HG03571 (cell line): Measurements from ENCODE around the gene HNRNPUL1.
"Not testable (repeated sequence)": the region's sequence is repeated elsewhere in the genome, so short reads cannot be mapped to it uniquely, and the experiment has no call there.

Source experiments
- ATAC-seq: cut with Tn5 transposase; IDR thresholded peaks from one replicate; pipeline ENCODE4 v1.9.1; 2021; ENCODE audit not compliant: unreplicated experiment

Gene HNRNPUL1

DNA sequence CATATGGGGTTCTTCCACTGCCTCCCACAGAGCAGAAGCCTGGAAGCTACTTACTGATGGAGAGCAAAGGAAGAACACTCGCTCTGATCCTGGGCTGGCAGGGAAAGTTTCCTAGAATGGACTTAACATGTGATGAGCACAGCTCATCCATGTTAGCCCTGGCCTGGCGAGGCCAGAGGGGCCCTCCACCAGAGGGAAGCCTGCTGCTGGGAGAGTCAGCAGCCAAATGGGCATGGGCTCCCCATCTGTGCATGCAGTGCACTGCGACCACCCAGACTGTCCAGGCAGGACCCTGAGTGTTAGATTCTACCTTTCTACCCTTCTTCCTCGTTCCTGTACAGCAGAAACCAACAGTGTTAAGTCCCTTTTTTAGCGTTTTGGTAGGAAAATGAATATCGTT lies 8.9 kb downstream of the HNRNPUL1 start:
- no peak for ATAC-seq

DNA sequence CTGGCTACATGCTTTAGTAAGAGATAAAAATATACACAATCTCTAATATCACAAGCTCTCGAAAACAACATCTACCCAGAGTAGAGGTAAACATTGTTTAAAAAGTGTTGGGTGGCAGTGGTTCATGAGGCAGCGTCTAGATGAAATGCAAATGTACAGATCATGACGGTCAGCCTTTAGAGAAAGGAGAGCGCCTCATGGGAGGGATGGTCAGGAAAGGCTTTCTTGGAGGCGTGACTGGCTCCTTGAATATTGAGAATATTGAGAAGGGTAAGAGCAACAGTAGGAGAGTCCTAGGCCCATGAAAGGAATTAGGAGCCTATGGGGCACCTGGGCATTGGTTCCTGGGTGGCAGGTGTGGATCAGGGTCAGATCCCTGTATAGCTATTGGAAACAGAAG lies 10.6 kb downstream of the HNRNPUL1 start:
- ATAC-seq, result no peak

GRCh38 chr19:41276231-41276630 lies 12.1 kb downstream of the HNRNPUL1 start:
- ATAC-seq, result no peak

DNA sequence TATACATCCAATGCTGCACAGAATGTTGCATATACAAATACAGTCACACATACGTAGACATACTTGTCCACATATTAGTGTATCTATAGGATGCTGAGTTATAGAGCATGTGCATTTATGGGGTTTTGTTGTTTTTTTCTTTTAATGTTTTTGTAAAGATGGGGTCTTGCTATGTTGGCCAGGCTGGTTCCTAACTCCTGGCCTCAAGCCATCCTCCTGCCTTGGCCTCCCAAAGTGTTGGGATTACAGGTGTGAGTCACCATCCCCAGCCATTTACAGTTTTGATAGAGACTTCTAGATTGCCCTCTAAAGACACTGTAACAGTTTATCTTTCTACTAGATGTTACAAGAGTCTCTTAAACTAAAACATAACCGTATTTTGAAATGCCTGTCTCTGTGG lies 14.3 kb downstream of the HNRNPUL1 start:
- no peak for ATAC-seq

GRCh38 chr19:41288673-41289530 lies 24.7 kb downstream of the HNRNPUL1 start:
- ATAC-seq, result no peak

GRCh38 chr19:41289814-41290213 lies 25.6 kb downstream of the HNRNPUL1 start:
- ATAC-seq, result not testable (repeated sequence)

DNA sequence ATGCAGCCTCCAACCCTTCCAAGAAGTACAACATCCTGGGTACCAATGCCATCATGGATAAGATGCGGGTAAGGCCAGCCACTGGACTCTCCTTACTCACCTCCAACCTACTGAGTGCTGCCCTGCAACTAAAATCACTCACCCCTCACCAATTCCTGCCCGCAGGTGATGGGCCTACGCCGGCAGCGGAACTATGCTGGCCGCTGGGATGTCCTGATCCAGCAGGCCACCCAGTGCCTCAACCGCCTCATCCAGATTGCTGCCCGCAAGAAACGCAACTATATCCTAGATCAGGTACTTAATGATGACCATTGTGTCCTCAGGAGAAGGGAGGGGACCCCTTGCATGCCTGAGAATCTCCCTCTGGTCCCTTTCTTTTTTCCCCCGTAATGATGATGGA lies 30.2 kb downstream of the HNRNPUL1 start:
- ATAC-seq, result no peak

DNA sequence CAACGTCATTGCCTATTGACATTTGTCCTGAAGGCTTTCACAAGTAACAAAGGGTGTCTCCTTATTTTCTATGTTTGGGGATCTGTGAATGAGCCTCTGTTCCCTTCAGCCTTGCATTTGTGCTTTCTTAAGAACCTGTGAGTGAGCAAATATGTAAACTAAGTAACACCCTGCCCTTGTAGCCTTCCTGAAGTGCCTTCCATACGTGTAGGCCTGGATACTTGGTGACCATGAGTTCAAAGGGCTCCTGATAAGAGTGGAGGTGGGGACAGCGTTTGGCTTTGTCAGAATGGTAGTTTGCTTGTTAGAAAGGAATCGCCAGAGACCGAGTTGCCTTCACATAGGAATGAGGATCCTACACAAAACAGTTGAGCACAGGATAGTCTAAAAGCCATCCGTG lies 31.3 kb downstream of the HNRNPUL1 start:
- no peak for ATAC-seq

GRCh38 chr19:41296433-41296871 lies 32.3 kb downstream of the HNRNPUL1 start:
- ATAC-seq, result no peak

GRCh38 chr19:41297628-41298347 lies 33.6 kb downstream of the HNRNPUL1 start:
- ATAC-seq, result peak; percentile 65

- ATAC-seq, result no peak
Measured at GRCh38 chr19:41298348-41298964, 34.3 kb downstream of the HNRNPUL1 start.

DNA sequence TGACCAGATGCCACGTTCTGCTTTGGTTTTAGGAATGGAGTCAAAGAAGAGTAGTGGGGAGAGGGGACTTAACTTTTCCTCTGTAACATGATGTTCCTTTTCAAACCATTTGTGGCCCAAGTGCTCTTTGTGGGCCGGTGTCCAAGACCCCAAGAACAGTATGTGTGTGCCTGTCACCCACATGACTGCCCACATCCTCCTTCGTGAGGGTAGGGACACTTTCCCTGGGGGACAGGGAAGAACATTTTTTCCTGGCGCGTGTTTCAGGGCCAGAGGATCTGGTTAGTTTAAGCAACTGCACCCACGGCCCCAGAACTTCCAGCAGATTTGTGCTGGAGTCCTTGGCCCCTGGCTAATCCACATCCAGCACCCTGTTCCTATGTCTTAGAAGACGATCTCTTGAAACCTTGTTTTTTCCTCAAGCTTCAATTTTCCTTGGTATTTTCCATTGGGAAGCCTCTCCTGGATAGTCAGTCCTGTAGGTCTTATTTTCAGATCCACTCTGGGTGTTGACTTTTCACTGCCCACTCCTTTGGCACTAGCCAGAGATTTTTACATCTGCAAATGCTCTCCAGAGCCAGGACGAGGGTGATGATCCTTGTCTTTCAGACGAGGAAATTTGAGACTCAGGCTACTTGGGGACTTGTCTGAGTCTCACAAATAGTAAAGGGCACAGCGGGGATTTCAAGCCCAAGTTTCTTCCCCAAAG lies 35.0 kb downstream of the HNRNPUL1 start:
- no peak for ATAC-seq

DNA sequence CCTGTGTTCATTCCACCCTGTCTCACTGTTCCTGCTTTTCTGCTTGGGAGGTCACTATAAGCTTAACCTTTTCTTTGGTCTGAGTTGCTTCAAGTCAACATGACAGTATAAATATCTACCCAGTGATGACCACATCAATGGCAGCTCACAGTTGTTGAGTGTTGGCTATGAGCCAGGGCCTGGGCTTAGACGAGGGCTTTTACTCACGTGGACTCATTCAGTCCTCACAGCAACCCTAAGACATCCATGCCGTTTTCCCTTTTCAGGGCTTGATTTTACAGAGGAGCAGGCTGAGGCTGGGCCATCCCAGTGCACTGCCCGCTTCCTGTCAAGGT lies 35.5 kb downstream of the HNRNPUL1 start:
- no peak for ATAC-seq

GRCh38 chr19:41300555-41300954 lies 36.4 kb downstream of the HNRNPUL1 start:
- ATAC-seq, result no peak

- no peak for ATAC-seq
Measured at GRCh38 chr19:41302624-41303351, 38.6 kb downstream of the HNRNPUL1 start.

DNA sequence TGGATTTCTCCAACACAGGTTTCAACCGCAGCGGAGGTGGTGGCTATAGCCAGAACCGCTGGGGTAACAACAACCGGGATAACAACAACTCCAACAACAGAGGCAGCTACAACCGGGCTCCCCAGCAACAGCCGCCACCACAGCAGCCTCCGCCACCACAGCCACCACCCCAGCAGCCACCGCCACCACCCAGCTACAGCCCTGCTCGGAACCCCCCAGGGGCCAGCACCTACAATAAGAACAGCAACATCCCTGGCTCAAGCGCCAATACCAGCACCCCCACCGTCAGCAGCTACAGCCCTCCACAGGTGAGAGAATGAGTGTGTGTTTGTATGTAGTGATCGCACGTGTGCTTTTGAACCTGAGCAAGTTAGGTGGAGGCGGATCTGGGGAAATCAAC lies 39.8 kb downstream of the HNRNPUL1 start:
- no peak for ATAC-seq

- ATAC-seq, result no peak
Measured at GRCh38 chr19:41304706-41305483, 40.7 kb downstream of the HNRNPUL1 start.

GRCh38 chr19:41305927-41306793 lies 42.0 kb downstream of the HNRNPUL1 start:
- ATAC-seq, result no peak
